ENCODE results near the gene HSPB6.

- TF ChIP-seq SMC3 (IDR thresholded peaks at IDR 0.05; ENCODE audit: low read depth, low read length) (no peak), REST (IDR thresholded peaks at IDR 0.05; ENCODE audit: low read depth, low read length) (no peak), FOXJ3 (CRISPR knock-in tag; IDR thresholded peaks at IDR 0.05) (no peak), POLR2AphosphoS5 (IDR thresholded peaks at IDR 0.05; ENCODE audit: low read depth, low read length) (no peak), ELF1 (IDR thresholded peaks at IDR 0.05) (no peak), CTCF (IDR thresholded peaks at IDR 0.05) (no peak), MXI1 (IDR thresholded peaks at IDR 0.05; ENCODE audit: low read depth, low read length) (no peak), SIN3A (IDR thresholded peaks at IDR 0.05; ENCODE audit: borderline replicate concordance, low read depth, low read length) (no peak), RAD21 (IDR thresholded peaks at IDR 0.05; ENCODE audit: low read length) (no peak), RCOR1 (IDR thresholded peaks at IDR 0.05; ENCODE audit: low read length) (no peak)
Measured at GRCh38 chr19:35734889-35735288, 21.9 kb downstream of the HSPB6 start.

Data from SK-N-SH (cell line).